Measurements from ENCODE around the gene TFDP1. TPM values are rescaled to one million over a fixed set of nuclear protein-coding genes. Genes with fewer than 3 reads are reported as not detected.

TFDP1 gene
- total RNA-seq, 4 donors from 2014 or later = 30.7 to 42.2 (median 32.1) TPM

DNA sequence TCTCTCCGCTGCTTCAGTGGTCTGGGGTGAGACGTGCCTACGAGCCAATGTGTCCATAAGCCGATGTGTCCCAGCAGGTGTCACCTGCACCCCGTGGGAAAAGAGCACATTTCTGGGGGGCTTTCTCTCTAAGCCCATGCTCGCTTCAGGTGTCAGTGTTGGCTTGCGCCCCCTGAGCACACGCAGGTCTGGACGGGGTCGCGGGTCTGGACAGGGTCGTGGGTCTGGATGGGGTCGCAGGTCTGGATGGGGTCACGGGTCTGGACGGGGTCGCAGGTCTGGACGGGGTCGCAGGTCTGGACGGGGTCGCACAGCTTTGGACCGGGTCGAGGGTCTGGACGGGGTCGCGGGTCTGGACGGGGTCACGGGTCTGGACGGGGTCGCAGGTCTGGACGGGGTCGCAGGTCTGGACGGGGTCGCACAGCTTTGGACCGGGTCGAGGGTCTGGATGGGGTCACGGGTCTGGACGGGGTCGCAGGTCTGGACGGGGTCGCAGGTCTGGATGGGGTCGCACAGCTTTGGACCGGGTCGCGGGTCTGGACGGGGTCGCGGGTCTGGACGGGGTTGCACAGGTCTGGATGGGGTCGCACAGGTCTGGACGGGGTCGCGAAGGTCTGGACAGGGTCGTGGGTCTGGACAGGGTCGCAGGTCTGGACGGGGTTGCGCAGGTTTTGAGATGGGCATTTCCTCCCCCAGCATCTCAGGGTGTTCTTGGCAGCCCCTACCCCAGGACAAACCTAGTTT is 24.5 kb upstream of the TFDP1 start:
- Histone ChIP-seq H3K36me3 (peaks cover 0 to 4% (median 0%) of the 10 kb centered on the region in 4 donors), H3K27me3 (no peaks in the 10 kb centered on the region), H3K27ac (replicated peaks in 1 of 4) (no peak overlapping the region), H3K9me3 (no peaks in the 10 kb centered on the region), H3K4me1 (peaks cover 0 to 9% (median 3%) of the 10 kb centered on the region in 4 donors), H3K4me3 (no peak overlapping the region)
- WGBS = 87% methylated on average over 54 of the region's 56 CpGs
- intact Hi-C loops (cut with DNase I) = no loop called here
- TF ChIP-seq, protein P1, sequence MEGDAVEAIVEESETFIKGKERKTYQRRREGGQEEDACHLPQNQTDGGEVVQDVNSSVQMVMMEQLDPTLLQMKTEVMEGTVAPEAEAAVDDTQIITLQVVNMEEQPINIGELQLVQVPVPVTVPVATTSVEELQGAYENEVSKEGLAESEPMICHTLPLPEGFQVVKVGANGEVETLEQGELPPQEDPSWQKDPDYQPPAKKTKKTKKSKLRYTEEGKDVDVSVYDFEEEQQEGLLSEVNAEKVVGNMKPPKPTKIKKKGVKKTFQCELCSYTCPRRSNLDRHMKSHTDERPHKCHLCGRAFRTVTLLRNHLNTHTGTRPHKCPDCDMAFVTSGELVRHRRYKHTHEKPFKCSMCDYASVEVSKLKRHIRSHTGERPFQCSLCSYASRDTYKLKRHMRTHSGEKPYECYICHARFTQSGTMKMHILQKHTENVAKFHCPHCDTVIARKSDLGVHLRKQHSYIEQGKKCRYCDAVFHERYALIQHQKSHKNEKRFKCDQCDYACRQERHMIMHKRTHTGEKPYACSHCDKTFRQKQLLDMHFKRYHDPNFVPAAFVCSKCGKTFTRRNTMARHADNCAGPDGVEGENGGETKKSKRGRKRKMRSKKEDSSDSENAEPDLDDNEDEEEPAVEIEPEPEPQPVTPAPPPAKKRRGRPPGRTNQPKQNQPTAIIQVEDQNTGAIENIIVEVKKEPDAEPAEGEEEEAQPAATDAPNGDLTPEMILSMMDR (IDR thresholded peaks at IDR 0.05) = no peak
- TF ChIP-seq EP300 (IDR thresholded peaks at IDR 0.05) = no peak
- TF ChIP-seq POLR2A (IDR thresholded peaks at IDR 0.05; ENCODE audit: low read depth) = no peak
- no peak for TF ChIP-seq POLR2AphosphoS5 (IDR thresholded peaks at IDR 0.05)
- DNase-seq (ENCODE audit: extremely low spot score) = no peak

DNA sequence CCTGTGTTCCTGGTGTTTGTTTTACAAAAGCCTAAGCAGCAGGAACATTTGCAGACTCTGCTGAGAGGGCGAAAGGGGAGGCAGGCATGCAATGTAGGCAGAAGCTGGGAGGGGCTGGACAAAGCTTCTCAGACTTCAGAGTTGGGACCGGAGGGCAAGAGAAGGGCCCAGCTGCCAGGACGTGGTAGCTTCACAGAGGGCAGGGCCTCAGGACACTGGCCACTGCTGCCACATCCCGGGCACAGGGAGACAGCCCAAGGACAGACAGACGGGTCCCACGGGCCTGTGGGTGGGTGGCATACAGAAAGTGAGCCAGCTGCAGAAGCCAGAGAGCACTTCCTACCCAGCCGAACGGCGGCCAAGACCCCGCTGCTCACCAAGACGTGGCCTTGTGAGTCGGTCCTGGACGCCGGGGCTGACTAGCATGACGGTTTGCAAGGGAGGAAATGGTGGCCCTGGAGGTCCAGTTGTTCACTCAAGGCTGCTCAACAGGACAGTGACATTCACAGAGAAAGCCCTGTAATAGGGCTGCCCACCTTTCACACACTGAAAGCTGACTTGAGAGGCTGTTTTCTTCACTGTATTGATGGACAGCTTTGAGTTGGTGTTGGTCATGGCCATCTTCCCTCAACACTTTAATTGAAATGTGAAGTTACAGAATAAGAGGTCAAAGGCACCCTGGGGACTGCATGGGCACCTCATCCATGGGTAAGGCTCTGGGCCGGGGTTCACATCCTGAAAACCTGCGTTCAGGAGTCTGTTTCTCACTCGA is 23.7 kb upstream of the TFDP1 start:
- WGBS = 94% methylated on average over 17 of the region's 18 CpGs
- Histone ChIP-seq H3K27ac (replicated peaks in 1 of 4) (no peak overlapping the region), H3K4me1 (peaks cover 0 to 9% (median 3%) of the 10 kb centered on the region in 4 donors), H3K4me3 (no peak overlapping the region), H3K9me3 (no peaks in the 10 kb centered on the region), H3K27me3 (no peaks in the 10 kb centered on the region), H3K36me3 (no peaks in the 10 kb centered on the region)
- intact Hi-C loops (cut with DNase I) = no loop called here
- peak; percentile 82 for DNase-seq (ENCODE audit: extremely low spot score)
- TF ChIP-seq, protein P1 (IDR thresholded peaks at IDR 0.05) = no peak
- no peak for TF ChIP-seq POLR2A (IDR thresholded peaks at IDR 0.05; ENCODE audit: low read depth)
- no peak for TF ChIP-seq POLR2AphosphoS5 (IDR thresholded peaks at IDR 0.05)
- no peak for TF ChIP-seq EP300 (IDR thresholded peaks at IDR 0.05)

DNA sequence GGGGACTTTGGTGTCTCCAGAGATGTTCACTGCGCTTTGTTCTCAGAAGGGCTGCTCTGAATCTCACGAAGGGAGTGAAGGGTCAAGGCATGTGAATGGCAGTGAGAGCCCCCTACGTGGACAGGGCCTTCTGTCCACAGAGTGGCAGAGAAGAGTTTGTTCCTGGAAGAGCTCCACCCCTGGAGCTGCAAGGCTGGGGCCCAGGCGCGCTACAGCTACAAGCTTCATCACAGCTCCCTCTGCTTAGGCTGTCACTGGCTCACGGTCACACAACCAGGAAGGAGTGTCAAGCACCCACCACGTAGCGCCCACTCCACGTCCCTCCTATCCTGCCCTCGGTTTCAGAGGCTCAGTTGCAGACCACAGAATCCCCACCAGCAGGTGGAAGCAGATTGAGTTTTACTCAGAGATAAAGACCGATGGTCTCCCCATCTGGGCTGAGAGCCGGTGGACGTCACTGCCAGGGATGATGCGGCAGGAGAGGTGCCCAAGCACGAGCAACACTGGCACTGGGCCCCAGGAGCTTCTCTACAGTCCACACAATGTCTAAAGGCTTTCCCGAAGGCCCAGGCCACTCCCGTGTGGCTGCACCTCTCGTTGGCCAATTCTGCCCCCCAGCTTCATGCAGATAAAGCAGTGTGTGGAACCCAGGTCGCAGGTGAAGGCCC is 23.0 kb upstream of the TFDP1 start:
- intact Hi-C loops (cut with DNase I) = no loop called here
- peaks cover 0 to 9% (median 3%) of the 10 kb centered on the region in 4 donors for H3K4me1 ChIP-seq

DNA sequence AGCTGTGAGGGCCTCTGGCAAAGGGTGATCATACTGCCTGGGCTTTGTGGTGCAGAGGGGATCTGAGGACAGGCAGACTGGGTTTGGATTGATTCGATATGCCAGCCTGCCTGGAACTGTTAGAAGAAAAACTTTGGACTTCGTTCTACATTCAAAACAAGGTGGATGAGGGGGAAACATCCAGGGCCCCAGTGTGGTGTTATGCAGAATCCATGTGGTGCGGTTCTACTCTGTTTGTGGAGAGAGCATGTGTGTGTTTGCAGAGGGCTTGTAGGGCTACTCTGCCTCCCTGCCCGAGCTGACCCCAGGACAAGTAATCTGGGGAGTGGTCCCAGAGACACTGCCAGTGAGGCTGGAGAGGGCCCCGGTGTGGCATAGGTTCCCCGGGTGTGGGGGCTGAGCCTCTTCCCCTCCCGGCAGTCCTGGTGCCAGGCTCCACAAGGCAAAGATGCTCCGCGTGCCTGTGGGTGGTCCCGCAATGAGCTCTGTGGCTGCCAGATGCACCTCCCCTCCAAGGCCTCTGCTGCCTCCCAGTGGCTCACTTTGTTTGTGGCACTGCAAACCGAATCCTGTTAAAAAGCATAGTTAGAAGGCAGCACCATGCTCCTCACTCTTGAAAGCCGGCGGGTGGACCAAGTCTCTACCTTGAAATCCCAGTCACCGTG is 22.3 kb upstream of the TFDP1 start:
- 36% methylated on average over 8 of the region's 14 CpGs for WGBS
- Histone ChIP-seq H3K4me3 (no peak overlapping the region), H3K9me3 (no peaks in the 10 kb centered on the region), H3K4me1 (peaks cover 0 to 9% (median 3%) of the 10 kb centered on the region in 4 donors), H3K27ac (replicated peaks in 1 of 4) (no peak overlapping the region), H3K27me3 (no peaks in the 10 kb centered on the region), H3K36me3 (no peaks in the 10 kb centered on the region)
- peak; percentile 92 for DNase-seq (ENCODE audit: extremely low spot score)
- no peak for TF ChIP-seq EP300 (IDR thresholded peaks at IDR 0.05)
- TF ChIP-seq, protein P1 (IDR thresholded peaks at IDR 0.05) = peak; percentile 55 to 71 (median 55)
- intact Hi-C loops (cut with DNase I) = no loop called here

More for the DNA sequence above, 23.0 kb upstream of the TFDP1 start:
- DNase-seq (ENCODE audit: extremely low spot score) = peak; percentile 89
- no peaks in the 10 kb centered on the region for H3K27me3 ChIP-seq
- H3K27ac ChIP-seq (replicated peaks in 1 of 4) = no peak overlapping the region
- H3K9me3 ChIP-seq = no peaks in the 10 kb centered on the region
- H3K36me3 ChIP-seq = no peaks in the 10 kb centered on the region
- 93% methylated on average over 14 of the region's 19 CpGs for WGBS
- no peak overlapping the region for H3K4me3 ChIP-seq
- TF ChIP-seq, protein P1 (IDR thresholded peaks at IDR 0.05) = no peak
- TF ChIP-seq POLR2AphosphoS5 (IDR thresholded peaks at IDR 0.05) (no peak), EP300 (IDR thresholded peaks at IDR 0.05) (no peak), POLR2A (IDR thresholded peaks at IDR 0.05; ENCODE audit: low read depth) (no peak)
